GM19324 (cell line): Measurements from ENCODE around the gene SGMS1.
"Not testable (repeated sequence)": the region's sequence is repeated elsewhere in the genome, so short reads cannot be mapped to it uniquely, and the experiment has no call there.

Experiments
- ATAC-seq: cut with Tn5 transposase; IDR thresholded peaks from one replicate; pipeline ENCODE4 v1.9.1; 2021; ENCODE audit warnings: mild to moderate bottlenecking, moderate library complexity; ENCODE audit not compliant: unreplicated experiment, low FRiP score

Gene SGMS1

DNA sequence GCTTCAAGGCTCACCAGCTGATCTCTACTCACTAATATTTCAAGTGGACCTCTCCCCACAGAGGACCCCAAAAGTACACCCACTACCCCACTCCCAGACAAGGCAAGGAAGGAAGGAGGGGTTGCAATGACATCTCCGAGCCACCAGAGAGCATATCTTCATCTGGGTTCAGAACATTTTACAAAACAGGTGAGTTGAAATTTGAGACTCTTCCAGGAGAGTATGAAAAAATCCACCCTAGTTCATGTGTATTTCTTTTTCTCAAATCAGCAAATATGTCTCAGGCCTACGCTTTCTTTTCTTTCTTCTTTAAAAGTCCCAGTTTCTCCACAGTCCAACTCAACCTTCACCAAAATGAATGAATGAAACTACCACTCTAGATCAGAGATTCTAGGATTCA lies 61.9 kb downstream of the SGMS1 start:
- no peak for ATAC-seq

DNA sequence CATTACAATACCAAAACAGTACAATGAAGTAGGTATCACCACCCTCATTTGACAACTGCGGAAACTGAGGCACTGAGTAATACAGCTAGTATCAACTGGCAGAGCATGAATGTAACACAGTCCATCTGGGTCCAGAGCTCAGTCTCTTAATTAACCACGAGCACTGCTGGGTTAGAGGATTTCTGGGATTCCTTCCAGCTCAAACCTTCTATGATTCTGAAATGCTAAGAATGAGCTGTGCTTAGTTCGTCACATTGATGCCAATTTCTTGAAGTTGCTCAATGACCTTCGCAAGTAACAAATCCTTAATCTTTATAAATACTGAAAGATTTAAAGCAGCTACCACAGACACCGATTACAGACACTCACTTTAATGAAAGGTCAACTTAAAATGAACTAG lies 62.5 kb downstream of the SGMS1 start:
- no peak for ATAC-seq

DNA sequence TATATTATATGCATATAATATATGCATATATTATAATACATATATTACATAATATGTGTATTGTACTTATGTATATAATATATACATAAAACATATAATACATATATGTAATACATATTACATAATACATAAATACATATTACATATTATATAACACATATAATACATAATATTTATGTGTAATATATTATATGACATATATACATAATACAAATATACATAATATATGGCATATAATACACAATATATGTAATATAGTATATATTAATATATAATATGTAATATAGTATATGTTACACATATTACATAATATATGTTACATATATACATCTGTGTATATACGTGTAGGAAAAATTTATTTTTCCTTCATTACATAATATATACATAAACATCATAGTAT lies 63.4 kb downstream of the SGMS1 start:
- ATAC-seq: no peak

DNA sequence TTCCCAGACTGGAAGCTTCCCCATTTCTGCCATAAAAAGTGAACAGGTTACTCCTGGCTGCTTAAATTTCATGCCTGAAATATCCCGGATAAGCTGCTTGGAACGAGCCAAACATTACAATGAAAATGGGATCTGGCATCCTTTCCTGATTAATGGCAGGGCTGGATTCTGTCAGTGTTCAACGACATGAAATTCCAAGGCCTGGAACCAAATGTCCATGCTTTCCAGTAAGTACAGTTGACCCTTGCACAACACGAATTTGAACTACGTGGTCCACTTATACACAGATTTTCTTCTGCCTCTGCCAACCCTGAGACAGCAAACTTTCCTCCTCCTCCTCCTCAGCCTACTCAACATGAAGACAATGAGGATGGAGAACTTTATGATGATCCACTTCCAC lies 65.4 kb downstream of the SGMS1 start:
- ATAC-seq: no peak

DNA sequence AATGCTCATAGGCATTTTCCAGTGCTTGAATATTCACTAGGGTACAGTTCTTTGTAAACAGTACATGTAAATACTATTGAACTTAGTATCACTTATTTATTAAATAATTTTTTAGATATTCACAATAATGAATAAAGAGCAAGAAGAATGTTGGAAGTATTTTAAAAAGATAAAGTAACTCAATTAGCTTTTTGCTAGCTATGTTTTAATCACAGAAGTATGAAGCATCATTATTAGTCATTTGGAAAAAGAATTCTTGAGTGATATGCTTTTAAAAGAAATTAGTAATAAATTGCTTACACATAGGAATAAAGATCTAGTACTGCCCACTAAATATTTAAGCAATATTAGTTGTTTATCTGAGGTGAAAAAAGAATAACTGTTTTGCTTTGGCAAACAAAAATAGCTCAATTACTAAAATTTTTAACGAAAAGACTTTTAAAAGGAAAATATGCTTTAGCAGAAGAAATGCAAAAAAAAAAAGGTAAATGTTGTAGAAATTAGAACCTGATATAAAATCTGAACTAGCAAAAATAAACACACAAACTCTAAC lies 66.5 kb downstream of the SGMS1 start:
- ATAC-seq: no peak

DNA sequence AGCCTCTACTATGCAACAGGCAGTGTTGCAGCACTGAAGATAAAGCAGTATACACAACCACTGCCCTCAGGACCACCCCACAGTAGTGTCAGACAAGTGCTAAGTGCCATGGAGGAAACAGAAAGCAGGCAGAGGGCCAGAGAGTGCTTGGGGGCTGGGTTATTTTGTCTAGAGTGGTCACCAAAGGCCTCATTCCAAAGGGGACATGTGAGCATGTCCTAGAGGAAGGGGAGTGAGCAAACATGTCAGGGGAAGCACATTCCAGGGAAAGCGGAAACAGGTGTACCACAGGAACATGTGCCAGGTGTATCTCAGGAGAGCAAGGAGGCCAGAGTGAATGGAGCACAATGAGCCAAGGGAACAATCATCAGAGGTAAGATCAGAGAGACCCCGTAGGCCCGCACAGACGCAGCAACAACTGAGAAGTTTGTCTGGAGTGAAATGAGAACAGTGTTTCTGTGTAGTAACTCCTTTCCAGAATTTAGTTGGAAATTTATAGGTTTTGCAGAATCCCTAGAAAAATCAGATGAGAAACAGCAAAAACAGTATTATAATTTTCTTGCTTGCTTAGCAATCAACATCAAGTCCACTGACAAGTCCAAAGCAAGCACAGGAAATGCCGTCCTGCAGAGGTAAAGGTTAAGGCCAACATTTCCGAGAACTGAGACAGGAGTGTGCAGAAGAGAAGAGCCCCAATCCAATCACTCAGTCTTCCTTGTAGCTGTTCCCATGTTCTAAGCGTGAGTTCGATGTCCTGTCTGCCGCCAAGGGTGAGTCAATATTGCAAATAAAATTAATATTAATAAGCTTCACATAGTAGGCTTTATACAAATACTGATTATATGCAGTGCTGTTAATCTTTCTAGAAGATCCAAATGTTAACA lies 67.3 kb downstream of the SGMS1 start:
- ATAC-seq: no peak

DNA sequence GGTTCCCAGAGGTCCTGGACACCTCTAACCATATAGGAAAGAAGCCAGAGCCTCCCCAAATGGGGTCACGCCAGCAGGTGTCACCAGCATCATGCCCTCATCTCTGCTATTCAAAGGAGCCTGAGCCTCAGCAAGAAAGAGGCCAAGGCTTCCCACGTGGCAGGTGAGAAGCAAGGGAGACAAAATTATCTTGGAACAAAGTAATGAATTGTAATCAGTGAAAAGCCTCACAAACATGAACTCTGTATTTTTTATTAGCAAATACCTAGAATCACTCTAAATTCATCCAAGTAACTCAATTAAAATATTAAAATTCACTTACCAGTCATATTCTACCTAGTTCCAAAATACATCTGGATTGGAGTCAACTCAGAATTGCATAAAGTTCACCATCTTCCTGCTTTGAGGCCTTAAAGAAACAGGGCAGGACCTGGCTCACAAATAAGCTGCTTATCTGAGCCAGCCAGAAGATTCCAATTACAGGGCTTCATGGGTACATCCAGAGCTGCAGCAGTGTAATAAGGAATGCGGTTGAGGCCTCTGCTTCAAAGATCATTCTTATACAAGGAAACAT lies 68.7 kb downstream of the SGMS1 start:
- no peak for ATAC-seq

DNA sequence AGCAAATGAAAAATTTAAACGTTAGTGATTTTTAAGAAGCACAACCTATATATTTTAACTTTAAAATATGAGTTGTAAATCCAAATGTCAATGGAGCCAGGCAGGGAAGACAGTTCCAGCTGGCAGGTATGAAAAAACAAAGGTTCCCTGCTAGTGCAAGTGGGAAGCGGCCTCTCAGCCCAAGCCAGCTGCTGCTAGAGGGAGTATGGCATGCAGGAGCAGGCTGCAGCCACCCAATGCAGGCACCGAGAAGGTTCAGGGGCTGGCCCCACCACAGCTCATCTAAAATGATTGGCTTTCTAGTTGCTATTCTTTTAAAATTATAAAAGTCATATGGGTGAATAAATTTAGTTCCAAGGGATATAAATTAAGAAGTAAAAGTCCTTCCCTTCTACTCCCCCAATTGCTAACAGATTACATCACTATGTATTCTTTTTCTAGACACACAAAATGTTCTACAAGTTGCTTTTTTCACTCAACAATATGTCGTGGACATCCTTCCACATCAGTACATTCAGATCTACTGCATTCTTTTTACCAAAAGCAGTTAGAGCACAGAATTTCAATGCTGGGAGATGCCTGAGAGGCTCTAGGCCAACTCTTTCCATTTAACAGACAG lies 69.3 kb downstream of the SGMS1 start:
- no peak for ATAC-seq

DNA sequence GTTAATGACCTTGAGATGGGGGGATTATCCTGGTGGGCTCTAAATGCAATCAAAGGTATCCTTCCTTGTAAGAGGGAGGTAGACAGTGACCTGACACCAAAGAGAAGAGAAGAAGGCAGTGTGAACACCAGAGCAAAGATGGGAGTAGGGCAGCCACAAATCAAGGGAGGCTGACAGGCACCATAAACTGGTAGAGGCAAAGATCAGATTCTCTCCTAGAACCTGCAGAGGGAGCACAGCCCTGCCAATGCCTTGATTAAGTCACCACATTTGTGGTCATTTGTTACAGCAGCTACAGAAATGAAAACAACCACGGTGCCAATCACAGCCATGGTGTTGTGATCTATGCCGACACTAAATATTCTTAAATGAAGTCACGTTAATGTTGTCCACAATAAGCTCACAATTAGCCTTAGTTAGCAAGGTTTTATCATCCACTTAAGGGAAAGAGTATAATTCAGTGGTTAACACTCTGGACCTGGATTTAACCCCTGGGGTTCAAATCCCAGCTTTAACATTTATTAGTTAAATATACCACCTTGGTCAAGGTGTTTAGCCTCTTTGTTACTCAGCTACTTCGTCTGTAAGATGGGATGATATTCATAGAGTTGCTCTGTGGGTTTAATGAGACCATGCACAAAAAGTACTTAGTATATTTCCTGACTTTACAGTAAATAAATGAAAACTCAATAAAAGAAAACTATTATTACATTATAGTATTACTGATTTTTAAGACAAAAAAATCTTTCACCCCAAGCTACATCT lies 70.8 kb downstream of the SGMS1 start:
- peak; percentile 75 for ATAC-seq

DNA sequence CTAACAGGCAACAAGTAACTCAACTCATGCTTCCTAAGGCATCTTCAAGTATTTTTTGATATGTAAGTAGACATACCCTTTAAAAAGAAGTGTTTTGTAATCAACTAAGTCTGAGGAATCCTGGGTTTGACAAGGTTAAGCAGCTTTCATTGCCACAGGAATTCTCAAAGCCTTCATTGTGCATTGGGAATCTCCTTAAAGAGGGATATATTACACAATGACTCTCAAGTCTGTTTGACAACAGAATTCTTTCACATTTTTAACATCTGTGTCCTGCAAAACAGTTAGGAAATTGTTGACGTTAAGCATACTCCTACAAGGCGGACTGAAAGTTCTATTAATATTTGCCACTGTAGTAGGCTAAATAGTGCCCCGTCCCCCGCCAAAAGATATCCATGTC lies 71.4 kb downstream of the SGMS1 start:
- no peak for ATAC-seq

DNA sequence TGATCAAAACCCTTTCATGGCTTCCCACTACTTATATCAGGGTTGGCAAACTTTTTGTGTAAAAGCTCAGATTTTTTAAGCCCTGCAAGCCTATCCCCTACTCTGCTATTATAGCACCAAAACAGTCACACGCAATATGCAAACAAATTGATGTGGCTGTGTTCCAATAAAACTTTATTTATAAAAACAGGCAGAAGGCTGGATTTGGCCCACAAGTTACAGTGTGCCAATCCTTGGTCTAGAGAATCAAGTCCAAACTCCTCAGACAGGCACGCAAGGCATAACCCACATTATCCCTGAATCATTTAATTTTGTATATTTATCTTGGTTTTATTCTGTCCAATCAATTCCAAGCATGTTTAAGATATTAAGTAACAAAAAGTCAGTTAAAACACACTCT lies 71.9 kb downstream of the SGMS1 start:
- no peak for ATAC-seq

DNA sequence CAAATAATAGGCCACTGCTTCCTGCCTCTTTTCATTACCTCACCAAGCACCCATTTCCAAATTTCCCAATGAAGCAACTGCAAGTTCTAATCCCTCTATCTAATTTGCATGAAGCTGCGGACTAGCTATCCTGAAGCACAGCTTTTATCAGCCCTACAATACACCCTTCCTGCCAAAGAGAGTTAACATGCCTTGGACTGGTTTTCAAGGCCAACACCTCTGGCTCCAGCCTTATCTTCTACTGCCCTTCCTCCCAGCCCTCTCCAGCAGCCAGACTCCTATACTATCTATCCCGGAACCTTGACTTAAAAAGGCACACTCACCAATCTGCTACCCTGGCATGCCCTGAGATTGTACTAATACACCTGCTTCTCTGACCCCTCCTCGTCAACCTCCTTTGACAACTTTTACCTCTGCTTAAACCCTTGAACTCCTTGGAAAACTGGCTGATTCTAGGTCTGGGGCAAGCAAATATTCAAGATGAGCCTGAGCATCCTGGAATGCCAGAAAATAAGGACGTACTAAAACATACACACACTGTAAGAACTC lies 73.4 kb downstream of the SGMS1 start:
- no peak for ATAC-seq

DNA sequence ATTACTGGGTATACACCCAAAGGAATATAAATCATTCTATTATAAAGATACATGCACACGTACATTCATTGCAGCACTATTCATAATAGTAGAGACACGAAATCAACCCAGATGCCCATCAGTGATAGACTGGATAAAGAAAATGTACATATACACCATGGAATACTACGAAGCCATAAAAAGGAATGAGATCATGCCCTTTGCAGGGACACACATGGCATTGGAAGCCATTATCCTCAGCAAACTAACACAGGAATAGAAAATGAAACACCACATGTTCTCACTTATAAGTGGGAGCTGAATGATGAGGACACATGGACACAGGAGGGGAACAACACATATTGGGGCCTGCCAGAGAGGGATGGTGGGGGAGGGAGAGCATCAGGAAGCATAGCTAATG lies 74.6 kb downstream of the SGMS1 start:
- not testable (repeated sequence) for ATAC-seq

DNA sequence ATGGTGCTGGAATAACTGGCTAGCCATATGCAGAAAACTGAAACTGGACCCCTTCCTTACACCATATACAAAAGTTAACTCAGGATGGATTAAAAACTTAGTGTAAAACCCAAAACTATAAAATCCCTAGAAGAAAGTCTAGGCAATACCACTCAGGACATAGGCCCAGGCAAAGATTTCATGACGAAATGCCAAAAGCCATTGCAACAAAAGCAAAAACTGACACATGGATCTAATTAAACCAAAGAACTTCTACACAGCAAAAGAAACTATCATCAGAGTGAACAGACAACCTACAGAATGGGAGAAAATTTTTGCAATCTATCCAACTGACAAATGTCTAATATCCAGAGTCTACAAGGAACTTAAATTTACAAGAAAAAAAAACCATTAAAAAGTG lies 75.3 kb downstream of the SGMS1 start:
- ATAC-seq: not testable (repeated sequence)

DNA sequence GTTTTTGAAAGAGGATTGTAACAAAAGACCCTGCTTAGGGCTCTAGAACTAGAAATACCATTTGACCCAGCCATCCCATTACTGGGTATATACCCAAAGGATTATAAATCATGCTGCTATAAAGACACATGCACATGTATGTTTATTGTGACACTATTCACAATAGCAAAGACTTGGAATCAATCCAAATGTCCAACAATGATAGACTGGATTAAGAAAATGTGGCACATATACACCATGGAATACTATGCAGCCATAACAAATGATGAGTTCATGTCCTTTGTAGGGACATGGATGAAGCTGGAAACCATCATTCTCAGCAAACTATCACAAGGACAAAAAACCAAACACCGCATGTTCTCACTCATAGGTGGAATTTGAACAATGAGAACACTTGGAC lies 77.5 kb downstream of the SGMS1 start:
- not testable (repeated sequence) for ATAC-seq

DNA sequence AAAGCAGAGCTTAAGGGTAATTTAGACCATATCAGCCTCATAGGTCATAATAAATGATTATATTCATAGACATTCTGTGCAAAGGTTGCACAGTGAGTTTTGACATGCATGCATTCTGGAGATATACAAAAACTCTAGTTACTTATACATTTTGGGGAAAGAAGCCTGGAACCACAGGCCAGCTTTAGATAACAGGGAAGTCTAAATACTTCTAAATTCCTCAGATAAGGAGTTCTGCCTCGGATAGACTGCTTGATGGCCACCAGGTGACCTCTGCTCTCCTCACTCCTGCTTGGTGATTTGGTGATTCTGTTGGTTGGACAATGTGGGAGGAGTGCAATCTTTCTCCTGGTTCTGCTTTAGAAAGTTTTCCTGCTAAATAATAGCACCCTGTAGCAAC lies 77.9 kb downstream of the SGMS1 start:
- no peak for ATAC-seq

DNA sequence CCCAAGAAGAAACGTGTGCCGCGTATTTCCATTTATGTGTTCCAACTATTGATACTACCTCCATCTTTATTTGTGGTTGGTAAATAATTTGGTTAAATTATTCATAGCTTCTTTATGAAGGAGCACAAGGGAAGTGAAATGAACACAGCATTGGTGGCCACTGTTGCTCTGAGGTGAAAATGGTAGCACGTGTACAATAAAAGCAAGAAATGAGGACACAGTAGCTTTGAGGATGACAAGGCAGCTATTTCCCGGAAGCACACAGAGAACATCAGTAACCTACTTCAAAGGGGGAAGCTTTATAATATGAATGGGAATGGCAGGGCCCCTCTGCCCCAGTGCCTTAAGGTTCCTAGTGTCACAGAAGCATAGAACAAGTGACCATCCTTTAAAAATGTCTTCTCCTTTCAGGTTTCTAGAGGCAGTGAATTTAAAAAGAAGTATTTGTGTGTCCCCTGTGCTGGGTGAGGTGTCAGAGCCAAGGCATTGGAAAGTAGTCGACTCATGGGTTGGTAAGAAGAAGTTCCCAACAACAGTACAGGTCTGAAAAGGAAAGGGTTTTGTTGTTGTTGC lies 78.8 kb downstream of the SGMS1 start:
- ATAC-seq: no peak

DNA sequence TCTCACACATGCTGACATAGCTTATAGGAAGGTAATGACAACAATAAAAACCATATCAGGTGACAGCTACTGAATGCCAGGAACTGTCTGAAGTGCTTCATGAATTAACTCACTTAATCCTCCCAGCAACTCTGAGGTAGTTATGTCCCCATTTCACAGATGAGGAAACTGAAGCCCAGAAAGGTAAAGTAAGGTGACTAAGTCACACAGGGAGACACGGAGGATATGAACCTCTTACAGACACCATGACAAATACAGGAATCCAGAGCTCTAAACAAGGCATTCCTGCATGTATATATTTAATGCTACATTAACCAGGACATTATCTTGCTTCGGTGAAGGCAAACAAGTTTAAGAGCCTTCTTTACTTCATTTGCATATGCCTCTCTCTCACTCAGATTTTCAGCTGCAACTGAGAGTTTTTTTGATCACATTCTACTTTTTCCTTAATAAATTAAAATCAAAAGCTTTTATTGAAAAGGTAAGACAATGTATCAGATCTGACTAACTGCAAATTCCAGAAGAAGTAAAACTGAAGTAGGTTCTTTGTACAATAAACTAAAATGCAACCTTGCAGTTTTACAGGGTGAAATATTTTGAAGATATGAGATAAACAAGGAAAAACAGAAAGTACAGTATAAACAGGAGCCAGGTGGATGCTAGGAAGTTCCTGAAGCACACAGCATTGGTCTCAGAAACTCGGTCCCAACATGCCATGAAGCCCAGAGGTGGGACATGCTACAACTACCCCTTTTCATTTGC lies 79.5 kb downstream of the SGMS1 start:
- no peak for ATAC-seq

DNA sequence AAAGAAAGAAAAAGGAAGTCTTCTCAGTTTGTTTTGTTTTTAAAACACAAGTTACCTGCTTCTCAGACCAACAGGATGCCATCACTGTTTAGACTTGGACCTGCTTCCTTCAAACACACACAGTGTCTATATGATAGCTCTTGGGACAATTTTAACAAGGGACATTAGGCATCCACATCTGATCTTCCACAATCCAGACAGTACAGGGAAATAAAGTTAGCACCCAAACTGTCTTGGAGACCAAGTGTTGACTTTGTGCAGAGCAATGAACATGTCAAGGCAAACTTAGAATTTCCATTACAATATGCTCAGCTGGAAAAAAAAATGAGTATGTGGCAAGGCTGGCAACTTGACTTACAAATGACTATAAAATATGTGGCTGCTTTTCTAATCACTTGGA lies 80.9 kb downstream of the SGMS1 start:
- no peak for ATAC-seq
